ENCODE results near the gene GUCD1.
"Not testable (repeated sequence)": the region's sequence is repeated elsewhere in the genome, so short reads cannot be mapped to it uniquely, and the experiment has no call there.

- not testable (repeated sequence) for TF ChIP-seq POLR2AphosphoS5, CTCF (IDR thresholded peaks at IDR 0.05)
These were observed 24.0 kb downstream of the GUCD1 start for GRCh38 chr22:24530968-24531367.
